GM23248 (cell line): ENCODE data around the gene STK17A.

Experiments used
- EZH2 ChIP-seq: fragments of 200-600 bp; sonication (generic); IDR thresholded peaks from 2 replicates; pipeline ENCODE4 v1.6.1; 2018; ENCODE audit warnings: antibody characterized with exemption, mild to moderate bottlenecking; ENCODE audit not compliant: insufficient read depth, poor library complexity, severe bottlenecking
- EZH2phosphoT487 ChIP-seq: fragments of 200-600 bp; sonication (generic); IDR thresholded peaks from 2 replicates; pipeline ENCODE4 v1.6.1; 2018; ENCODE audit warnings: antibody characterized with exemption, moderate library complexity, mild to moderate bottlenecking, low read depth; ENCODE audit not compliant: insufficient read depth

DNA sequence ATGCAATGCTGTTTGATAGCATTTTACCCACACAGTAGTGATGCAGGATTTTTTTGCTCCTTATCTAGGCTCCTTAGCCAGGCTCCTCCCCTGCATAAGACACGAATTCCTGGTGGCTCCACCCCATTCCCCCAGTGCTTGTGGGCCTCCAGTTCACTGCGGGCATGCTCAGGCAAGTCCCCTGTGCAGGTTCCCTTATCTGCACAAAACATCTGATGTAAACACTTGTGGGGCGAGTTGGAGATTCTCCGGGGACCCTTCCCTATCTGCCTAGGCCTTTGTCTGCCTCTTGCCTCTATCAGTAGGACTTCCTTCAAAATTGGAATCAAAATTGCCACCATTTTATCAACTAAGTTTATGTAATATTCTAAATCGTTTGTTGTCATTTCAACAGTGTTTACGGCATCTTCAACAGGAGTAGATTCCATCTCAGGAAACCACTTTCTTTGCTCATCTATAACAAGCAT, 5.4 kb upstream of the STK17A start:
- TF ChIP-seq EZH2phosphoT487 = no peak
- TF ChIP-seq EZH2 = no peak
